Right lobe of liver (tissue), 6 donors: ENCODE data around the gene POFUT2. TPM values are rescaled to one million over a fixed set of nuclear protein-coding genes. Genes with fewer than 3 reads are reported as not detected.

Source experiments
- ATAC-seq, 4 donors: fragments of 200-7000 bp; cut with Tn5 transposase; one replicate each; pipeline ENCODE4 v1.9.1; 2020; ENCODE audit warnings: mild to moderate bottlenecking in 4 of 4, moderate library complexity in 4 of 4
- DNase-seq, 3 donors: peaks; one replicate each; pipeline ENCODE4 v3.0.0-alpha.2; 2020
- H3K27ac ChIP-seq, 3 donors: fragments of 200-600 bp; one replicate each; pipeline ENCODE4 v1.8.0; 2022
- H3K27me3 ChIP-seq, 2 donors: fragments of 200-600 bp; one replicate each; pipeline ENCODE4 v1.8.0; 2022
- H3K36me3 ChIP-seq, 4 donors: fragments of 200-600 bp; sonication (generic) in 1 of 4; one replicate each; pipeline versions ENCODE4 v1.5.1 to v1.8.0; 2017 to 2022; ENCODE audit warnings: control low read depth in 1 of 4
- H3K4me1 ChIP-seq, 4 donors: fragments of 200-600 bp; sonication (generic) in 1 of 4; one replicate each; pipeline versions ENCODE4 v1.5.1 to v1.8.0; 2017 to 2022; ENCODE audit warnings: control low read depth in 1 of 4
- H3K4me3 ChIP-seq, 3 donors: fragments of 200-600 bp; one replicate each; pipeline ENCODE4 v1.8.0; 2022
- H3K9me3 ChIP-seq, 4 donors: fragments of 200-600 bp; sonication (generic) in 1 of 4; one replicate each; pipeline versions ENCODE4 v1.5.1 to v1.8.0; 2017 to 2022; ENCODE audit warnings: control low read depth in 1 of 4
- CTCF ChIP-seq, 4 donors: fragments of 200-600 bp in 3 of 4; fragments of 450-650 bp in 1 of 4; IDR thresholded peaks; one replicate each; pipeline versions ENCODE4 v1.5.1 to v1.8.0; 2016 to 2022; ENCODE audit warnings: antibody characterized with exemption in 4 of 4, mild to moderate bottlenecking in 2 of 4
- POLR2A ChIP-seq: fragments of 450-650 bp; IDR thresholded peaks from one replicate; pipeline ENCODE4 v1.6.1; 2017; ENCODE audit warnings: antibody characterized with exemption, mild to moderate bottlenecking
- WGBS: methylation state at CpG from one replicate; pipeline ENCODE4 v1.1.6; 2018; ENCODE audit warnings: low coverage, low lambda C conversion rate; ENCODE audit not compliant: insufficient coverage; ENCODE audit errors: missing lambda C conversion rate; 5-methylcytosine and 5-hydroxymethylcytosine counted together
- intact Hi-C, 2 donors: fragments of 100-400 bp; cut with DNase I; formaldehyde crosslinking; loops; one replicate each; pipeline versions ENCODE4 v1.11.2 to v1.14.1; 2022
- total RNA-seq, 6 experiments: library from RNA; depleted of rRNA in 2 of 6; stranded (reverse); fragments of >200 nt in 2 of 6; fragmentation: NEBNext Ultra II Directional in 3 of 6; extraction: Animal tissue kit (Norgen Biotek cat#: 25700) in 3 of 6; gene quantifications; one replicate each; pipeline versions ENCODE4 v1.1.0 to v1.2.4, GENCODE V29; 2016 to 2023
- donor health status: DM: no; HTN: yes; CAD: no.
- donor health status: DM: no; HTN: no; CAD: no.
- donor health status: DM: no; HTN: no; CAD: no.
- donor health status: DM: no; HTN: yes; CAD: no.
- donor health status: DM: no; HTN: yes; CAD: no.

The POFUT2 gene
- total RNA-seq, 6 experiments from 2014 or later, result 10.5 to 22.0 (median 13.7) TPM

GRCh38 chr21:45289655-45290515 is 2.2 kb upstream of the POFUT2 start:
- H3K4me3 ChIP-seq, result no peak overlapping the region
- 83% methylated on average over 19 of the region's 19 CpGs for WGBS
- peaks cover 0 to 15% (median 7%) of the 10 kb centered on the region in 4 donors for H3K4me1 ChIP-seq
- no peaks in the 10 kb centered on the region for H3K9me3 ChIP-seq
- no peak for ATAC-seq
- TF ChIP-seq POLR2A (no peak), CTCF (IDR thresholded peaks at IDR 0.05) (peak in 1 of 4 donors; percentile 9)
- peaks cover 0 to 11% (median 4%) of the 10 kb centered on the region in 4 donors for H3K36me3 ChIP-seq
- no peak for DNase-seq
- intact Hi-C loops, result loop anchor here in 1 of 2 donors (5.0 kb wide), 2 partner anchors 137 to 152 kb away; no protein-coding TSS in a partner anchor
- no peak overlapping the region for H3K27ac ChIP-seq
- H3K27me3 ChIP-seq, result no peaks in the 10 kb centered on the region

- Histone ChIP-seq H3K36me3 (peaks cover 0 to 18% (median 8%) of the 10 kb centered on the region in 4 donors), H3K9me3 (no peaks in the 10 kb centered on the region), H3K27me3 (no peaks in the 10 kb centered on the region), H3K27ac (no peak overlapping the region), H3K4me1 (peaks cover 0 to 15% (median 7%) of the 10 kb centered on the region in 4 donors), H3K4me3 (peak overlapping the region in 1 of 3 donors; percentile 61)
- ATAC-seq, result no peak
- DNase-seq, result no peak
- no peak for TF ChIP-seq POLR2A
- TF ChIP-seq CTCF (IDR thresholded peaks at IDR 0.05), result no peak
- intact Hi-C loops, result no loop called here
- WGBS, result 73% methylated on average over 2 of the region's 3 CpGs
Observed at GRCh38 chr21:45289134-45289533, 1.4 kb upstream of the POFUT2 start.

GRCh38 chr21:45288441-45288841 is 746 bp upstream of the POFUT2 start:
- no peak for TF ChIP-seq CTCF (IDR thresholded peaks at IDR 0.05)
- TF ChIP-seq POLR2A, result no peak
- DNase-seq (peak in 1 of 3 donors; percentile 56), ATAC-seq (peak in 1 of 4 donors; percentile 3)
- intact Hi-C loops, result no loop called here
- no peaks in the 10 kb centered on the region for H3K9me3 ChIP-seq
- 12% methylated on average over 10 of the region's 34 CpGs for WGBS
- peaks cover 0 to 23% (median 8%) of the 10 kb centered on the region in 4 donors for H3K36me3 ChIP-seq
- no peaks in the 10 kb centered on the region for H3K27me3 ChIP-seq
- H3K4me3 ChIP-seq, result peak overlapping the region; percentile 59 to 72 (median 61)
- H3K4me1 ChIP-seq, result peaks cover 0 to 15% (median 7%) of the 10 kb centered on the region in 4 donors
- H3K27ac ChIP-seq, result peak overlapping the region in 2 of 3 donors; percentile 10 to 67

- H3K9me3 ChIP-seq, result no peaks in the 10 kb centered on the region
- no peak for ATAC-seq
- H3K4me1 ChIP-seq, result peaks cover 0 to 10% (median 5%) of the 10 kb centered on the region in 4 donors
- H3K27me3 ChIP-seq, result no peaks in the 10 kb centered on the region
- peak in 2 of 3 donors; percentile 39 to 56 for DNase-seq
- 15% methylated on average over 23 of the region's 54 CpGs for WGBS
- intact Hi-C loops, result no loop called here
- H3K36me3 ChIP-seq, result peaks cover 0 to 29% (median 13%) of the 10 kb centered on the region in 4 donors
- peak overlapping the region; percentile 59 to 72 (median 61) for H3K4me3 ChIP-seq
- no peak for TF ChIP-seq CTCF (IDR thresholded peaks at IDR 0.05)
- no peak overlapping the region for H3K27ac ChIP-seq
Observed at GRCh38 chr21:45286671-45287437, 841 bp downstream of the POFUT2 start.
